Left renal pelvis (tissue), 4 donors: Measurements from ENCODE around the gene UBE2QL1. TPM values are rescaled to one million over a fixed set of nuclear protein-coding genes. Genes with fewer than 3 reads are reported as not detected.

Source experiments
- DNase-seq, 4 donors: peaks; one replicate each; pipeline ENCODE4 v3.0.0-alpha.2; 2013; ENCODE audit warnings: low read depth in 4 of 4, low spot score in 3 of 4
- polyA plus RNA-seq, 4 donors: library from polyadenylated mRNA; unstranded; fragments of 120-200 nt; gene quantifications; one replicate each; pipeline ENCODE4 v1.2.1, GENCODE V29; 2013; ENCODE audit not compliant: insufficient read length in 4 of 4

Gene UBE2QL1
- 1 to 10 TPM; 1.0 to 1.7 (median 1.2) TPM for polyA plus RNA-seq

- peak in 2 of 4 donors; percentile 6 to 14 for DNase-seq
Observed at GRCh38 chr5:6448622-6449464, at the start of gene UBE2QL1. TSS of gene UBE2QL1 (plus strand) at chr5:6448859. CDS start at chr5:6448894, 35 bp downstream.

- no peak for DNase-seq
Observed at GRCh38 chr5:6399980-6400910, 48.4 kb upstream of the UBE2QL1 start.

- DNase-seq, result no peak
Observed at GRCh38 chr5:6401410-6401809, 47.2 kb upstream of the UBE2QL1 start.

- no peak for DNase-seq
Observed at GRCh38 chr5:6402939-6403338, 45.7 kb upstream of the UBE2QL1 start.

GRCh38 chr5:6403416-6403815 lies 45.2 kb upstream of the UBE2QL1 start:
- no peak for DNase-seq

GRCh38 chr5:6404129-6404528 lies 44.5 kb upstream of the UBE2QL1 start:
- DNase-seq, result no peak

- no peak for DNase-seq
Observed at GRCh38 chr5:6405591-6405990, 43.1 kb upstream of the UBE2QL1 start.

- DNase-seq, result no peak
Observed at GRCh38 chr5:6407558-6408259, 41.0 kb upstream of the UBE2QL1 start.

GRCh38 chr5:6408260-6408596 lies 40.4 kb upstream of the UBE2QL1 start:
- DNase-seq, result no peak

- no peak for DNase-seq
Observed at GRCh38 chr5:6408627-6409446, 39.8 kb upstream of the UBE2QL1 start.

GRCh38 chr5:6410421-6410820 lies 38.2 kb upstream of the UBE2QL1 start:
- DNase-seq, result no peak

GRCh38 chr5:6411141-6411540 lies 37.5 kb upstream of the UBE2QL1 start:
- no peak for DNase-seq

GRCh38 chr5:6412811-6413210 lies 35.8 kb upstream of the UBE2QL1 start:
- DNase-seq, result no peak

GRCh38 chr5:6417657-6418056 lies 31.0 kb upstream of the UBE2QL1 start:
- no peak for DNase-seq

GRCh38 chr5:6418679-6419276 lies 29.9 kb upstream of the UBE2QL1 start:
- DNase-seq, result no peak

- peak in 2 of 4 donors; percentile 1 to 5 for DNase-seq
Observed at GRCh38 chr5:6419340-6419852, 29.3 kb upstream of the UBE2QL1 start.

- no peak for DNase-seq
Observed at GRCh38 chr5:6423327-6424109, 25.1 kb upstream of the UBE2QL1 start.

GRCh38 chr5:6424110-6424659 lies 24.5 kb upstream of the UBE2QL1 start:
- no peak for DNase-seq
